ENCODE results near the gene FEZF2.

Gene FEZF2

GRCh38 chr3:62361261-62361660 lies 12.1 kb downstream of the FEZF2 start:
- Histone ChIP-seq H3K4me1 (0 out of 2 replicates have a peak, but pooled peaks cover 2% of the 10 kb centered on the region), H3K36me3 (no peaks in the 10 kb centered on the region), H3K4me3 (ENCODE audit: low read depth, low read length) (no peak overlapping the region), H3K9me3 (no peaks in the 10 kb centered on the region), H3K27me3 (peaks cover 18% of the 10 kb centered on the region)
- no peak for TF ChIP-seq CTCF (IDR thresholded peaks at IDR 0.05; ENCODE audit: low read depth, low read length)
- DNase-seq, result no peak

DNA sequence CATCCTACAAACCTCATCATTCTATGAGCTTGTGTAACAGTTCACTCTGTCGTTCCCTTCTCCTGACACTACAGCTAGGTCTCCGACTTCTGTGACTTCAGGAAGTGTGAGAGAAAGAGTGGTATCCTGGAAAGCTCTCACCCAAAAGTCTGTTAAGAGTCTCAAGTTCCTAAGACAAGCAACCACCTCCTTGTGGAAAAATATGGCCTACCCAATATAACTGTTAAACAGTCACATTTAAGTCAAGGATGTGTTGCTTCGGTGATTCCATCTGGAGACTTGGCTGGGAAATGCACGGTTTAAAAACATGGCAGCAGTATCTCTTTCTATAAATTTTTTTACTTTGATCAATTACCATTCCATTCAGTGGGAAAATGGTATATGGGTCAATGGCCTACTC lies 13.8 kb downstream of the FEZF2 start:
- peaks cover 8% of the 10 kb centered on the region; the same call in 1 of the 2 replicates for H3K27me3 ChIP-seq
- H3K4me1 ChIP-seq, result 0 out of 2 replicates have a peak, but pooled peaks cover 2% of the 10 kb centered on the region
- H3K36me3 ChIP-seq, result no peaks in the 10 kb centered on the region
- no peak overlapping the region for H3K4me3 ChIP-seq (ENCODE audit: low read depth, low read length)
- no peak for DNase-seq
- TF ChIP-seq CTCF (IDR thresholded peaks at IDR 0.05; ENCODE audit: low read depth, low read length), result no peak
- H3K9me3 ChIP-seq, result no peaks in the 10 kb centered on the region

DNA sequence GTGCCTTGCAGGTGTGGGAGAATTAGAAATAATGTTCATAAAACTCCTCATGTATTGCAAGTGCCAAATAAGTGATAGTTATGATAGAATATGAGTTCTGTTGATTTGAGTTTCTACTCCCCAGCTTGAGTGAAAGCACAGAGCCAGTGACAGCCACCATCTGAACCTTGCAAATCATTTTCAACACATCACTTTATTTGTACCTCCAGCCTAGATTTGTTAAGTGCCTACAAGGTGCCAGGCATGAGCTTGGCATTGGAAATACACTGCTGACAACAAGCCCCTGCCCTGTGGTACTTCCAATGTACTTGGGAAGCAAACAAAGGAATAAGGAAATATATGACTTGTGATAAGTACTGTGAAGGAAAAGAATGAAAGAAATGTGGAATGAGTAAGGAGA lies 17.0 kb downstream of the FEZF2 start:
- TF ChIP-seq CTCF (IDR thresholded peaks at IDR 0.05; ENCODE audit: low read depth, low read length), result no peak
- Histone ChIP-seq H3K36me3 (no peaks in the 10 kb centered on the region), H3K4me3 (ENCODE audit: low read depth, low read length) (no peak overlapping the region), H3K27me3 (0 out of 2 replicates have a peak, but pooled peaks cover 3% of the 10 kb centered on the region), H3K9me3 (no peaks in the 10 kb centered on the region), H3K4me1 (0 out of 2 replicates have a peak, but pooled peaks cover 2% of the 10 kb centered on the region)
- DNase-seq, result no peak

- 0 out of 2 replicates have a peak, but pooled peaks cover 2% of the 10 kb centered on the region for H3K4me1 ChIP-seq
- no peak overlapping the region for H3K4me3 ChIP-seq (ENCODE audit: low read depth, low read length)
- TF ChIP-seq CTCF (IDR thresholded peaks at IDR 0.05; ENCODE audit: low read depth, low read length), result no peak
- 0 out of 2 replicates have a peak, but pooled peaks cover 3% of the 10 kb centered on the region for H3K27me3 ChIP-seq
- DNase-seq, result no peak
- no peaks in the 10 kb centered on the region for H3K9me3 ChIP-seq
- no peaks in the 10 kb centered on the region for H3K36me3 ChIP-seq
These were observed 17.6 kb downstream of the FEZF2 start for GRCh38 chr3:62355703-62356102.

DNA sequence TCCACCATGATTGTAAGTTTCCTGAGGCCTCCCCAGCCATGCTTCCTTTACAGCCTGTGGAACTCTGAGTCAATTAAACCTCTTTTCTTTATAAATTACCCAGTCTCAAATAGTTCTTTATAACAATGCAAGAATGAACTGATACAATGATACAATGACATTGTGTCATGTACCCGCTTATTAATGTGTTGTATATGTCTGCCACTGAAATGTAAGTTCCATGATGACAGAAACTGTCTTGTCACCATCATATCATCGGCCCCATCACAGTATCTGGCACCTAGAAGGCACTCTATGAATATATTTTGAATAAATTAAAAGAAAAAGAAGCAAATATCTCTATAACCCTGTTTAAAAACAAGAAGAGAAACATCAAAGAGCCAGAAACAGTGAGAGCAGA lies 29.6 kb downstream of the FEZF2 start:
- Histone ChIP-seq H3K4me3 (ENCODE audit: low read depth, low read length) (no peak overlapping the region), H3K4me1 (no peaks in the 10 kb centered on the region), H3K36me3 (no peaks in the 10 kb centered on the region), H3K27me3 (no peaks in the 10 kb centered on the region), H3K9me3 (no peaks in the 10 kb centered on the region)
- DNase-seq, result no peak
- no peak for TF ChIP-seq CTCF (IDR thresholded peaks at IDR 0.05; ENCODE audit: low read depth, low read length)

DNA sequence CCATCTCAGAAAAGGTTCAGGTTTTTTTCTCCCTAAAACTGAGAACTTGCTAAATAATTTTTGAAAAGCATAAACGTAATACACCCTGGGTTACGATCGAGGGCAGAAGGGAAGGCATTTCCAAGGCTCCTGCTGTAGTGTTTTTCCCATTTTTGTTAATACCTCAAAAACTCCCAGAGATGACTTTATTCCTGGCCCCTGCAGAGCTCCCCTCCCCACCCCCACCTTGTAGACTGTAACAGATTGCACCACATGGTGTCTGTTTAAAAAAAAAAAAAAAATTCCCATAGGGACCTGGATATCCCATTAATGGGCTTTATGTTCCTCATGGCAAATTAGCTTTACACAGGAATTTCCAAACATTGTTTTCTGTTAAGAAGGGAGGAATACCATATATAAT lies 38.2 kb downstream of the FEZF2 start:
- no peak for TF ChIP-seq CTCF (IDR thresholded peaks at IDR 0.05; ENCODE audit: low read depth, low read length)
- no peaks in the 10 kb centered on the region for H3K9me3 ChIP-seq
- no peaks in the 10 kb centered on the region; the same call in none of the 2 replicates for H3K36me3 ChIP-seq
- H3K27me3 ChIP-seq, result no peaks in the 10 kb centered on the region
- H3K4me3 ChIP-seq (ENCODE audit: low read depth, low read length), result no peak overlapping the region
- DNase-seq, result no peak
- H3K4me1 ChIP-seq, result no peaks in the 10 kb centered on the region

Measured in BE2C (cell line).